UCSD-AML1 (cell line): Measurements from ENCODE around the gene ZNF17.
"Not testable (repeated sequence)": the region's sequence is repeated elsewhere in the genome, so short reads cannot be mapped to it uniquely, and the experiment has no call there.

ENCODE experiments used
- DNase-seq: peaks from one replicate; lab custom pipeline; 2025; ENCODE audit not compliant: unreplicated experiment; lab: John Stamatoyannopoulos, UW

ZNF17 gene

DNA sequence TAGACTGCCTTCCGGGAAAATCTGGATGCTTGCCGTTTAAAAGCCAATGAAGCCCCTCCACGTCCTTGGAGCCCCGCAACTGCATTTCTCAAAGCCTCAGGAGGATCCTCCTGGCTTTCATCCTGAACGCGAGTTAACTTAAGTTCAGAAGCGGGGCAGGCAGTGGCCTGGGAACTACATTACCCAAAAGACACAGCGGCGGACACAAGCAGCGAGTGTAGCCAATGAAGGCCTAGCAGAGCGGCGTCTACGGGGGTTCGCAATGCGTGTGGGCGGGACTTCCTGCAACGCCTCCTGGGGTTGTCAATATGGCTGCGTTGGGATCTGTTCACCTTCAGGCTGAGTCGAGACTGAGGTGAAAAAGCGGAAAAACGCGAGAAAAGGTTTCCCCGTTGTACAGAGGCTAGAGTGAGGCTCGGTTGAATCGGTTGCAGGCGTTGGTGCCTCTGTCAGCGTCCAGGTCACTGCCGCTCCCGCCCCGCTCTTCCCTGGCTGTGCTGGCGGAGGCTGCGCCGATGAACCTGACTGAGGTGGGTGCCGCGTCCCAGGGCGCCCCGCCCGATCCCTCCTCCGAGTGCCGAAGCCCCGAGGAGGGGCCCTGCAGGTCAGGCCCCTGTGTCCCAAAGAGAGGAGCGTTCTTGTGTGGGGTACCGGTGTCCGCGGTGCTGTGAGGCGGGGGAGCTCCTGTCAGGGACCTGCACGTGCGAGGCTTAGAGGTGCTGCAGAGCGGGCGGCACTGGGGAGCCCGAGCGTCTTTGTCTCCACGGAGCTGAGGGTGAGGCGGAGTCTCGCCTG lies at the start of gene ZNF17:
ZNF17 (plus strand) TSS at position 285 of the 795 bp plus-strand sequence. CDS start 2,455 bp downstream, outside the sequence.
- peak; percentile 89 for DNase-seq

- no peak for DNase-seq
Measured at GRCh38 chr19:57362419-57362818, 48.5 kb upstream of the ZNF17 start.

DNA sequence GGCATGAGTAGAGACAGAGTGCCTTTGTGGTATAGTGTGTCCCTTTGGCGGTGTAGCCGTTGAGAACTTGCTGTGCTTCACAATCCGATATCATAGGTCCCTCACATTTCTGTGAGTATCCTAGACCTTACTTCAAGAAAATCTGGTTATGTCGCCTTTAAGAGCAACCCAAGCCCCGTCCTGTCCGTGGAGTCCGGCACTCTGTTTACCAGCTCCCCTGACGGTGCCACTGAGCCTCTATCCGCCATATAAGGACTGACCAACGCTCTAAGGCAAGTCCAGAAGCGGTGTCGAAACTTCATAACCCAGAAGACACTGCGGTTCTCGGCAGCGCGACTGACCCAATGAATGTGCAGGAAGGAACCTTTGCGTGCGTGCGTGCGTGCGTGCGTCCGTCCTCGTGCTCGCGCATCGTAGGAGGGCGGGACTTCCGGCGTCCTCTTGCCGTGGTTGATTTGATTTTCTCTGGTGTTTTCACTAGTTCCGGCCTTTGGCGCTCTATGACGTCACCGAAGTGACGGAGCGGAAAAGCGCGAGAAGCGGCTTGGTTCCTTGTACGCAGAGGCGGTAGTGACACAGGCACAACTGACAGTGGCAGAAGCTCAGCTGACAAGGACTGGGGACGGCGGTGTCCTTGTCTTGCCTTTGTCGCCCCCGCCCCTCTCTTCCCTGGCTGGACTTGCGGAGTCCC lies 47.8 kb upstream of the ZNF17 start, which contains the start of the genes TRAPPC2B and ZNF547:
TRAPPC2B (plus strand) TSS at position 555 of the 691 bp plus-strand sequence. CDS start 1,283 bp downstream, outside the sequence.
ZNF547 (plus strand) TSS at position 555 of the 691 bp plus-strand sequence. CDS start 5,005 bp downstream, outside the sequence.
- DNase-seq, result peak; percentile 100

GRCh38 chr19:57363688-57364181 lies 47.2 kb upstream of the ZNF17 start:
- no peak for DNase-seq

DNA sequence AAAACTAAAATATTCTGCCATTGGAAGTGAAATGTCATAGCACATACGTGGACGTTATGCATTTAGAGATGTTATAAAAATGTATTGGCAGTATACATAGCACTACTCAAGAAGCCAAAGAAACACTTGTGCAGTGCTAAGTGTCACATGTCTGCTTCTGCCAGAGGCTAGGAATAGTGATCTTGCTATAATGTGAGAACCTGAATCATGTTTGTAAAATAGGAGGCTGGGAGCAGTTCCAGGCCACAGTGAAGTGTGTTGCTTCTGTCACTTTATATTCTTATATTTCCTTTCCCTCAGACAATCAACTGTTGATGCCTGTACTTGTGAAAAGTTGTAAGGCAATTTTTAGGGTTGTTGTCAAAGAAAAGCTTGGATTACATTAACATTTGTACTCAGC lies 44.2 kb upstream of the ZNF17 start:
- DNase-seq, result no peak

- no peak for DNase-seq
Measured at GRCh38 chr19:57374179-57374578, 36.8 kb upstream of the ZNF17 start.

- not testable (repeated sequence) for DNase-seq
Measured at GRCh38 chr19:57374647-57375046, 36.3 kb upstream of the ZNF17 start.

- DNase-seq, result no peak
Measured at GRCh38 chr19:57376151-57376550, 34.8 kb upstream of the ZNF17 start.

GRCh38 chr19:57377498-57378146 lies 33.3 kb upstream of the ZNF17 start:
- DNase-seq, result no peak

GRCh38 chr19:57380923-57381322 lies 30.0 kb upstream of the ZNF17 start:
- no peak for DNase-seq

GRCh38 chr19:57382806-57383488 lies 28.0 kb upstream of the ZNF17 start:
- no peak for DNase-seq

- no peak for DNase-seq
Measured at GRCh38 chr19:57389194-57389729, 21.7 kb upstream of the ZNF17 start.

- DNase-seq, result peak; percentile 99
Measured at GRCh38 chr19:57389730-57390598, 21.0 kb upstream of the ZNF17 start, which contains the start of gene ZNF548. Gene ZNF548, plus strand, starts transcription at chr19:57389854. Its CDS starts 246 bp downstream, at chr19:57390100.

- DNase-seq, result no peak
Measured at GRCh38 chr19:57395710-57396109, 15.3 kb upstream of the ZNF17 start.

GRCh38 chr19:57398868-57399267 lies 12.1 kb upstream of the ZNF17 start:
- no peak for DNase-seq

GRCh38 chr19:57403737-57404563 lies 7.0 kb upstream of the ZNF17 start:
- DNase-seq, result no peak

- DNase-seq, result peak; percentile 67
Measured at GRCh38 chr19:57406516-57407123, 4.3 kb upstream of the ZNF17 start.

GRCh38 chr19:57419439-57419838 lies 8.5 kb downstream of the ZNF17 start:
- DNase-seq, result no peak
